PC-3 (cell line): ENCODE data around the gene ATG2A. TPM values are rescaled to one million over a fixed set of nuclear protein-coding genes. Genes with fewer than 3 reads are reported as not detected.
A peak's percentile ranks its signal among the peaks of the same experiment; 100 is the strongest.

Experiments used
- ATAC-seq: fragments of 200-7000 bp; cut with Tn5 transposase; 2 replicates; pipeline ENCODE4 v1.9.1; 2020; ENCODE audit warnings: mild to moderate bottlenecking, moderate library complexity
- BruUV-seq: library from RNA; stranded (reverse); fragments of 400-500 nt; replicated peaks from 2 replicates; lab custom pipeline; 2021; lab: Mats Ljungman, UMichigan
- CTCF ChIA-PET: fragments of 300-600 bp; sonication (Branson Sonifier 250); formaldehyde crosslinking; loops from one replicate; lab custom pipeline; 2022; ENCODE audit warnings: antibody characterized with exemption; lab: Charles Lee
- POLR2A ChIA-PET: fragments of 300-600 bp; sonication (Branson Sonifier 250); formaldehyde crosslinking; loops from one replicate; lab custom pipeline; 2022; ENCODE audit warnings: antibody characterized with exemption; ENCODE audit not compliant: unreplicated experiment; lab: Charles Lee
- DNase-seq: peaks from one replicate; pipeline ENCODE4 v3.0.0-alpha.2; 2015
- H2AFZ ChIP-seq: fragments of 300-600 bp; sonication (generic); 2 replicates; pipeline ENCODE4 v1.6.0; 2016; ENCODE audit warnings: antibody characterized with exemption, low read length
- H3F3A ChIP-seq: fragments of 300-600 bp; sonication (generic); one replicate; pipeline ENCODE4 v1.6.0; 2017; ENCODE audit warnings: antibody characterized with exemption, low read length, control low read depth, mild to moderate bottlenecking; ENCODE audit not compliant: unreplicated experiment
- H3K27ac ChIP-seq: fragments of 300-600 bp; sonication (generic); 2 replicates; pipeline ENCODE4 v1.5.1; 2016; ENCODE audit warnings: mild to moderate bottlenecking, low read length
- H3K27me3 ChIP-seq: fragments of 300-600 bp; sonication (generic); 2 replicates; pipeline ENCODE4 v1.6.1; 2016; ENCODE audit warnings: low read length, mixed read lengths
- H3K36me3 ChIP-seq: fragments of 300-600 bp; sonication (generic); 2 replicates; pipeline ENCODE4 v1.6.1; 2016; ENCODE audit warnings: low read depth, mixed run types, low read length, mixed read lengths
- H3K4me1 ChIP-seq: fragments of 300-600 bp; sonication (generic); 2 replicates; pipeline ENCODE4 v1.5.1; 2016; ENCODE audit warnings: low read length; ENCODE audit not compliant: insufficient read depth
- H3K4me2 ChIP-seq: fragments of 300-600 bp; sonication (generic); 2 replicates; pipeline ENCODE4 v1.6.0; 2016; ENCODE audit warnings: low read length
- H3K4me3 ChIP-seq: fragments of 300-600 bp; sonication (generic); 2 replicates; pipeline ENCODE4 v1.5.1; 2016; ENCODE audit warnings: mild to moderate bottlenecking, low read length, mixed read lengths
- H3K79me2 ChIP-seq: fragments of 300-600 bp; sonication (generic); 2 replicates; pipeline ENCODE4 v1.6.1; 2017; ENCODE audit warnings: low read length, mixed read lengths
- H3K9ac ChIP-seq: fragments of 300-600 bp; sonication (generic); 2 replicates; pipeline ENCODE4 v1.6.0; 2016; ENCODE audit warnings: mild to moderate bottlenecking, low read length
- H3K9me2 ChIP-seq: fragments of 300-600 bp; sonication (generic); replicated peaks from 2 replicates; pipeline ENCODE4 v1.6.1; 2016; ENCODE audit warnings: mixed run types, low read length, mixed read lengths
- H3K9me3 ChIP-seq: fragments of 300-600 bp; sonication (generic); 2 replicates; pipeline ENCODE4 v1.6.1; 2016; ENCODE audit warnings: low read length, mixed read lengths
- H4K20me1 ChIP-seq: fragments of 300-600 bp; sonication (generic); 2 replicates; pipeline ENCODE4 v1.6.1; 2016; ENCODE audit warnings: low read length, mixed read lengths
- CTCF ChIP-seq: fragments of 300-600 bp; sonication (generic); conservative IDR thresholded peaks from 2 replicates; pipeline ENCODE4 v1.5.1; 2017; ENCODE audit warnings: antibody characterized with exemption, low read depth, mild to moderate bottlenecking, low read length
- EZH2 ChIP-seq: fragments of 300-600 bp; sonication (generic); IDR thresholded peaks from one replicate; pipeline ENCODE4 v1.6.1; 2017; ENCODE audit warnings: antibody characterized with exemption, mild to moderate bottlenecking, low read length; ENCODE audit not compliant: unreplicated experiment
- EZH2phosphoT487 ChIP-seq: fragments of 300-600 bp; sonication (generic); IDR thresholded peaks from 2 replicates; pipeline ENCODE4 v1.6.1; 2018; ENCODE audit warnings: mild to moderate bottlenecking, antibody characterized with exemption, low read length, borderline replicate concordance
- intact Hi-C: fragments of 100-400 bp; cut with micrococcal nuclease; formaldehyde crosslinking; loops from 2 replicates; pipeline ENCODE4 v1.9.0; 2023
- total RNA-seq: library from RNA; depleted of rRNA; stranded (reverse); fragments of >200 nt; gene quantifications from 2 replicates; pipeline ENCODE4 v1.2.3, GENCODE V29; 2014

The ATG2A gene
- total RNA-seq, 1 experiment from 2014 or later, result 45.6 TPM

- no peaks in the 10 kb centered on the region for H3K9me3 ChIP-seq
- peaks cover 20% of the 10 kb centered on the region for H3F3A ChIP-seq
- ChIA-PET POLR2A (interaction anchor here (0.6 kb wide), 2 partner anchors 8 to 17 kb away, joined by 3 to 4 read pairs; no protein-coding TSS in a partner anchor), CTCF (interaction anchor here (3.3 kb wide), 1 partner anchor 22 kb away, joined by 20 read pairs; no protein-coding TSS in a partner anchor)
- peaks cover 81% of the 10 kb centered on the region for H3K4me1 ChIP-seq
- peak overlapping the region; percentile 81 for H3K27ac ChIP-seq
- H3K4me3 ChIP-seq, result peak overlapping the region; percentile 31; the same call in 1 of the 2 replicates
- peak overlapping the region; percentile 32 for H3K9ac ChIP-seq
- peaks cover 42% of the 10 kb centered on the region for H4K20me1 ChIP-seq
- ATAC-seq (0 out of 2 replicates have a peak, but pooled peaks have one; percentile 0), DNase-seq (peak; percentile 48)
- no TSS peak for BruUV-seq
- H3K79me2 ChIP-seq, result peaks cover 91% of the 10 kb centered on the region
- intact Hi-C loops, result no loop called here
- peak overlapping the region; percentile 69 for H3K4me2 ChIP-seq
- H3K9me2 ChIP-seq, result no peaks in the 10 kb centered on the region
- no peak for TF ChIP-seq EZH2
- peaks cover 48% of the 10 kb centered on the region for H3K36me3 ChIP-seq
- H3K27me3 ChIP-seq, result no peaks in the 10 kb centered on the region
- no peak overlapping the region for H2AFZ ChIP-seq
These were observed 46.7 kb downstream of the ATG2A start for GRCh38 chr11:64870176-64870892.

- Histone ChIP-seq H3K79me2 (peaks cover 91% of the 10 kb centered on the region), H3K27ac (peak overlapping the region; percentile 81), H3K4me2 (peak overlapping the region; percentile 69), H3K4me1 (peaks cover 81% of the 10 kb centered on the region), H3F3A (peaks cover 20% of the 10 kb centered on the region), H3K36me3 (peaks cover 45% of the 10 kb centered on the region), H3K9me2 (no peaks in the 10 kb centered on the region), H3K27me3 (no peaks in the 10 kb centered on the region), H3K9me3 (no peaks in the 10 kb centered on the region), H3K9ac (peak overlapping the region; percentile 32), H3K4me3 (peak overlapping the region; percentile 31; the same call in 1 of the 2 replicates), H4K20me1 (peaks cover 42% of the 10 kb centered on the region; the same call in 1 of the 2 replicates), H2AFZ (no peak overlapping the region)
- ATAC-seq (no peak), DNase-seq (no peak)
- no TSS peak for BruUV-seq
- ChIA-PET CTCF (interaction anchor here (0.6 to 3.3 kb wide), 6 partner anchors 8 to 25 kb away, joined by 3 to 20 read pairs (median 6); partner anchors contain the start of gene CDC42BPG), POLR2A (interaction anchor here (0.6 to 2.3 kb wide), 9 partner anchors 8 to 26 kb away, joined by 3 to 23 read pairs (median 5); partner anchors contain the start of genes CDC42BPG and EHD1)
- TF ChIP-seq EZH2, result no peak
- TF ChIP-seq CTCF, result no peak
- no peak for TF ChIP-seq EZH2phosphoT487
- intact Hi-C loops, result loop anchor here (1.0 kb wide), 2 partner anchors 9 to 14 kb away; partner anchors contain the start of gene EHD1
These were observed 47.3 kb downstream of the ATG2A start for GRCh38 chr11:64869571-64870175.

- no peaks in the 10 kb centered on the region for H3K9me2 ChIP-seq
- no peaks in the 10 kb centered on the region for H3K27me3 ChIP-seq
- ATAC-seq (peak; percentile 78), DNase-seq (peak; percentile 97)
- ChIA-PET CTCF (interaction anchor here (0.6 to 3.3 kb wide), 6 partner anchors 8 to 25 kb away, joined by 3 to 20 read pairs (median 6); partner anchors contain the start of gene CDC42BPG), POLR2A (interaction anchor here (0.6 to 2.3 kb wide), 11 partner anchors 8 to 542 kb away, joined by 3 to 23 read pairs (median 5); partner anchors contain the start of genes CDC42BPG and EHD1)
- H3K9me3 ChIP-seq, result no peaks in the 10 kb centered on the region
- peaks cover 20% of the 10 kb centered on the region for H3F3A ChIP-seq
- H3K4me1 ChIP-seq, result peaks cover 81% of the 10 kb centered on the region
- peak overlapping the region; percentile 50 for H3K9ac ChIP-seq
- no TSS peak for BruUV-seq
- H3K79me2 ChIP-seq, result peaks cover 91% of the 10 kb centered on the region
- TF ChIP-seq CTCF, result no peak
- TF ChIP-seq EZH2phosphoT487, result no peak
- no peak for TF ChIP-seq EZH2
- H3K4me3 ChIP-seq, result peak overlapping the region; percentile 31
- H4K20me1 ChIP-seq, result peaks cover 43% of the 10 kb centered on the region; the same call in 1 of the 2 replicates
- peaks cover 40% of the 10 kb centered on the region for H3K36me3 ChIP-seq
- peak overlapping the region; percentile 81 for H3K27ac ChIP-seq
- intact Hi-C loops, result loop anchor here (1.0 kb wide), 2 partner anchors 9 to 14 kb away; partner anchors contain the start of gene EHD1
- peak overlapping the region; percentile 69 for H3K4me2 ChIP-seq
- H2AFZ ChIP-seq, result no peak overlapping the region
These were observed 48.0 kb downstream of the ATG2A start for GRCh38 chr11:64868904-64869570.
